ENCODE results near the gene ADAMTSL3.
"Not testable (repeated sequence)": the region's sequence is repeated elsewhere in the genome, so short reads cannot be mapped to it uniquely, and the experiment has no call there.

DNA sequence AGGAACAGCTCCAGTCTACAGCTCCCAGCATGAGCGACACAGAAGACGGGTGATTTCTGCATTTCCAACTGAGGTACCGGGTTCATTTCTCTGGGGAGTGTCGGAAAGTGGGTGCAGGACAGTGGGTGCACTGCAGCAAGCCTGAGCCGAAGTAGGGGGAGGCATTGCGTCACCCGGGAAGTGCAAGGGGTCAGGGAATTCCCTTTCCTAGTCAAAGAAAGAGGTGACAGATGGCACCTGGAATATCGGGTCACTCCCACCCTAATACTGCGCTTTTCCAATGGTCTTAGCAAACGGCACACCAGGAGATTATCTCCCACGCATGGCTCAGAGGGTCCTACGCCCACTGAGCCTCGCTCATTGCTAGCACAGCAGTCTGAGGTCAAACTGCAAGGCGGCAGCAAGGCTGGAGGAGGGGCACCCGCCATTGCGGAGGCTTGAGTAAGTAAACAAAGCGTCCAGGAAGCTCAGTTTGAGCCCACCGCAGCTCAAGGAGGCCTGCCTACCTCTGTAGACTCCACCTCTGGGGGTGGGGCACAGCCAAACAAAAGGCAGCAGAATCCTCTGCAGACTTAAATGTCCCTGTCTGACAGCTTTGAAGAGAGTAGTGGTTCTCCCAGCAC is 388.6 kb downstream of the ADAMTSL3 start:
- TF ChIP-seq POLR2A, EP300 (IDR thresholded peaks at IDR 0.05): not testable (repeated sequence)
- TF ChIP-seq, protein P1, sequence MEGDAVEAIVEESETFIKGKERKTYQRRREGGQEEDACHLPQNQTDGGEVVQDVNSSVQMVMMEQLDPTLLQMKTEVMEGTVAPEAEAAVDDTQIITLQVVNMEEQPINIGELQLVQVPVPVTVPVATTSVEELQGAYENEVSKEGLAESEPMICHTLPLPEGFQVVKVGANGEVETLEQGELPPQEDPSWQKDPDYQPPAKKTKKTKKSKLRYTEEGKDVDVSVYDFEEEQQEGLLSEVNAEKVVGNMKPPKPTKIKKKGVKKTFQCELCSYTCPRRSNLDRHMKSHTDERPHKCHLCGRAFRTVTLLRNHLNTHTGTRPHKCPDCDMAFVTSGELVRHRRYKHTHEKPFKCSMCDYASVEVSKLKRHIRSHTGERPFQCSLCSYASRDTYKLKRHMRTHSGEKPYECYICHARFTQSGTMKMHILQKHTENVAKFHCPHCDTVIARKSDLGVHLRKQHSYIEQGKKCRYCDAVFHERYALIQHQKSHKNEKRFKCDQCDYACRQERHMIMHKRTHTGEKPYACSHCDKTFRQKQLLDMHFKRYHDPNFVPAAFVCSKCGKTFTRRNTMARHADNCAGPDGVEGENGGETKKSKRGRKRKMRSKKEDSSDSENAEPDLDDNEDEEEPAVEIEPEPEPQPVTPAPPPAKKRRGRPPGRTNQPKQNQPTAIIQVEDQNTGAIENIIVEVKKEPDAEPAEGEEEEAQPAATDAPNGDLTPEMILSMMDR (IDR thresholded peaks at IDR 0.05) = not testable (repeated sequence)
